Prostate gland (tissue), 2 donors: ENCODE measurements around the gene TUBB.
A peak's percentile ranks its signal among the peaks of the same experiment; 100 is the strongest.

Source experiments
- POLR2A ChIP-seq: fragments of 450-650 bp; IDR thresholded peaks from one replicate; pipeline ENCODE4 v1.6.1; 2016; ENCODE audit warnings: antibody characterized with exemption, mild to moderate bottlenecking
- POLR2AphosphoS5 ChIP-seq: sonication (generic); formaldehyde crosslinking; IDR thresholded peaks from one replicate; pipeline ENCODE4 v1.6.1; 2017; ENCODE audit warnings: antibody characterized with exemption
- TF ChIP-seq, protein P1 (sequence below), 4 experiments: fragments of 200-600 bp in 2 of 4; fragments of 450-650 bp in 2 of 4; sonication (generic) in 2 of 4; IDR thresholded peaks; 1 replicate in 3 of 4; 2 replicates in 1 of 4; pipeline ENCODE4 v1.5.1; 2016 to 2019; ENCODE audit warnings: antibody characterized with exemption in 4 of 4, mild to moderate bottlenecking in 2 of 4, moderate library complexity in 2 of 4

DNA sequence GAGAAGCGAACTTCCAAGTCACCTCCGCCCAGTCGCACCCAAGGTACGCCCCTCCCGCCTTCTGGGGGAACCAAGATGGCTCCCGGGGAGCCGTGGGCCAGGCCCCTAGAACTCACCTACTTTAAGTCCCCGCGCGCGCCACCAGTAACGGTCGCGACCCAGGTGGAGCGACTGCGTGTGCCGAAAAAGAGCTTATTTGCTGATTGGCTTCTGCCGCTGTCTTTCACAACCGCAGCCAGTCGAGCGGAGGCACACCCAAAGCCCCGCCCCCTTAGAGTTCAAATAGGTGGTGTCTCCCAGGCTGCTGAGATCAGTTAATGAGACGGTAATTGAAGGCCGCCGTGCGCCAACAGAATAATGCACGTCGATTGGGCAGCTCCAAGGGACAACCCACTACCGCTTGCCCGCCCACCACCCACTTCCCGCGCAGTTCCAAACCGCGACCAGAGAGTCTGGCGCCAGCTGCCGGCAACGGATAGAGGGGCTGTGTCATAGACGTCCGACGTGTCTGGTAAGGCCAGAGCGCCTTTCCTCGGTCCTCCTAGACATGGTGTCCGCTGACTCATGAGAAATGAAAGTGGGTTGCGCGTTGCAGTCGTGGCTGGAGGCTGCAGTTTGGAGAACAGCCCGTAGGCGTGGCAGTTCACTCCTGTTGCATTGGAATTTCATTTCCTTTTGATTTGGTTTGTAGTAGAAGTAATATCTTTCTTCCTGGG lies 2.9 kb upstream of the TUBB start, which contains the start of gene MDC1:
- TF ChIP-seq, protein P1, sequence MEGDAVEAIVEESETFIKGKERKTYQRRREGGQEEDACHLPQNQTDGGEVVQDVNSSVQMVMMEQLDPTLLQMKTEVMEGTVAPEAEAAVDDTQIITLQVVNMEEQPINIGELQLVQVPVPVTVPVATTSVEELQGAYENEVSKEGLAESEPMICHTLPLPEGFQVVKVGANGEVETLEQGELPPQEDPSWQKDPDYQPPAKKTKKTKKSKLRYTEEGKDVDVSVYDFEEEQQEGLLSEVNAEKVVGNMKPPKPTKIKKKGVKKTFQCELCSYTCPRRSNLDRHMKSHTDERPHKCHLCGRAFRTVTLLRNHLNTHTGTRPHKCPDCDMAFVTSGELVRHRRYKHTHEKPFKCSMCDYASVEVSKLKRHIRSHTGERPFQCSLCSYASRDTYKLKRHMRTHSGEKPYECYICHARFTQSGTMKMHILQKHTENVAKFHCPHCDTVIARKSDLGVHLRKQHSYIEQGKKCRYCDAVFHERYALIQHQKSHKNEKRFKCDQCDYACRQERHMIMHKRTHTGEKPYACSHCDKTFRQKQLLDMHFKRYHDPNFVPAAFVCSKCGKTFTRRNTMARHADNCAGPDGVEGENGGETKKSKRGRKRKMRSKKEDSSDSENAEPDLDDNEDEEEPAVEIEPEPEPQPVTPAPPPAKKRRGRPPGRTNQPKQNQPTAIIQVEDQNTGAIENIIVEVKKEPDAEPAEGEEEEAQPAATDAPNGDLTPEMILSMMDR (IDR thresholded peaks at IDR 0.05), result peak in 3 of 4 experiments; percentile 16 to 68 (median 59)
- peak; percentile 89 for TF ChIP-seq POLR2A
- TF ChIP-seq POLR2AphosphoS5, result peak; percentile 99
